HL-60 (cell line): ENCODE results near the gene CDC42BPG.
"Not testable (repeated sequence)": the region's sequence is repeated elsewhere in the genome, so short reads cannot be mapped to it uniquely, and the experiment has no call there.

Experiments used
- DNase-seq, 2 experiments: peaks; one replicate each; pipeline ENCODE4 v3.0.0-alpha.2; 2010 to 2020; ENCODE audit warnings: low read depth in 1 of 2, low spot score in 1 of 2
- H3K27ac ChIP-seq: fragments of 250-450 bp; sonication (Bioruptor Pico); replicated peaks from 2 replicates; pipeline ENCODE4 v1.5.1; 2020; ENCODE audit warnings: mild to moderate bottlenecking, moderate library complexity
- H3K27me3 ChIP-seq: fragments of 250-450 bp; sonication (Bioruptor Pico); 2 replicates; pipeline ENCODE4 v1.5.1; 2021; ENCODE audit warnings: mild to moderate bottlenecking, moderate library complexity; ENCODE audit not compliant: insufficient read depth, poor library complexity, severe bottlenecking
- H3K4me3 ChIP-seq: replicated peaks from 2 replicates; pipeline ENCODE4 v1.5.1; 2011; ENCODE audit warnings: mild to moderate bottlenecking, control low read depth, low read length; ENCODE audit not compliant: insufficient read depth
- GABPA ChIP-seq: IDR thresholded peaks from 2 replicates; pipeline ENCODE4 v1.6.1; 2012; ENCODE audit warnings: low read depth
- POLR2AphosphoS5 ChIP-seq: IDR thresholded peaks from 2 replicates; pipeline ENCODE4 v1.6.1; 2012; ENCODE audit warnings: low read depth
- REST ChIP-seq: IDR thresholded peaks from 2 replicates; pipeline ENCODE4 v1.6.1; 2012; ENCODE audit warnings: low read depth; ENCODE audit not compliant: insufficient replicate concordance
- SPI1 ChIP-seq: IDR thresholded peaks from 2 replicates; pipeline ENCODE4 v1.6.1; 2012; ENCODE audit warnings: low read depth, mild to moderate bottlenecking, borderline replicate concordance
- TF ChIP-seq, protein P1 (sequence below): IDR thresholded peaks from one replicate; pipeline ENCODE4 v1.5.1; 2011; ENCODE audit warnings: low read length, control low read depth, inconsistent platforms; ENCODE audit not compliant: insufficient read depth

CDC42BPG gene

GRCh38 chr11:64848214-64848825 is 3.9 kb upstream of the CDC42BPG start:
- Histone ChIP-seq H3K27ac (peak overlapping the region; percentile 0; the same call in 1 of the 2 replicates), H3K4me3 (no peak overlapping the region), H3K27me3 (no peaks in the 10 kb centered on the region)
- DNase-seq = no peak
- no peak for TF ChIP-seq REST
- no peak for TF ChIP-seq POLR2AphosphoS5
- no peak for TF ChIP-seq GABPA
- TF ChIP-seq, protein P1, sequence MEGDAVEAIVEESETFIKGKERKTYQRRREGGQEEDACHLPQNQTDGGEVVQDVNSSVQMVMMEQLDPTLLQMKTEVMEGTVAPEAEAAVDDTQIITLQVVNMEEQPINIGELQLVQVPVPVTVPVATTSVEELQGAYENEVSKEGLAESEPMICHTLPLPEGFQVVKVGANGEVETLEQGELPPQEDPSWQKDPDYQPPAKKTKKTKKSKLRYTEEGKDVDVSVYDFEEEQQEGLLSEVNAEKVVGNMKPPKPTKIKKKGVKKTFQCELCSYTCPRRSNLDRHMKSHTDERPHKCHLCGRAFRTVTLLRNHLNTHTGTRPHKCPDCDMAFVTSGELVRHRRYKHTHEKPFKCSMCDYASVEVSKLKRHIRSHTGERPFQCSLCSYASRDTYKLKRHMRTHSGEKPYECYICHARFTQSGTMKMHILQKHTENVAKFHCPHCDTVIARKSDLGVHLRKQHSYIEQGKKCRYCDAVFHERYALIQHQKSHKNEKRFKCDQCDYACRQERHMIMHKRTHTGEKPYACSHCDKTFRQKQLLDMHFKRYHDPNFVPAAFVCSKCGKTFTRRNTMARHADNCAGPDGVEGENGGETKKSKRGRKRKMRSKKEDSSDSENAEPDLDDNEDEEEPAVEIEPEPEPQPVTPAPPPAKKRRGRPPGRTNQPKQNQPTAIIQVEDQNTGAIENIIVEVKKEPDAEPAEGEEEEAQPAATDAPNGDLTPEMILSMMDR = no peak
- no peak for TF ChIP-seq SPI1

DNA sequence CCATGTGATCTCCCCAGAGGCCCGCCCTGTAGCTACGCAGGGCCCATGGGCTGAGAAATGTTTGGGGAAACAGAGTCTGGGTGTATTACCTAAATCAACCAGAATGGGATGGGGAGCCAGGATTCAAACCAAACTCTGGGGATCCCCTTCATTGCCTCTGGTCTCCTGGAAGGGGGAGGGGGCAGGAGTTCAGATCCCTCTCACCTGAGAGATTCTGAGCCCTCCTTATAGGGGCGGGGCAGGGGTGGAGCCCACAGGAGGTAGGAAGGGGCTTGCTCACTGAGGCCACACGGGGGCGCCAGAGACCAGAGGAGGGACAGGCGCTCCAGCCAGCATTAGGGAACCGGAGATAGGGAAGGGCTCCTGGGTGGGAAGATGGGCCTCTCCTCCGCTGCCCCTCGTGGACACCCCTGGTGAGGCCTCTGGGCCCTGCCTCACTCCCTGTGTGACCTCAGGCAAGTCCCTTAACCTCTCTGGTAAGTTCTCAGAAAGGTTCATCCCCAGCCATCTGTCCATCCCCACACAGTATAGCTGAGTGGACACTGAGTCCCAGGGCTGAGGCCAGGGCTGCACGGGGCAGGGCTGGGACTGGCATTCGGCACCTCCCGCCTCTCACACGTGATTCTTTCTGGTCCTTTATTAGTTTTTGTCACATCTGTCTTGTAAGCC is 2.7 kb upstream of the CDC42BPG start:
- TF ChIP-seq REST (no peak), POLR2AphosphoS5 (no peak), SPI1 (no peak), GABPA (no peak)
- TF ChIP-seq, protein P1 = peak; percentile 92
- Histone ChIP-seq H3K27me3 (no peaks in the 10 kb centered on the region), H3K27ac (no peak overlapping the region), H3K4me3 (no peak overlapping the region)
- DNase-seq = peak; percentile 91 to 92

DNA sequence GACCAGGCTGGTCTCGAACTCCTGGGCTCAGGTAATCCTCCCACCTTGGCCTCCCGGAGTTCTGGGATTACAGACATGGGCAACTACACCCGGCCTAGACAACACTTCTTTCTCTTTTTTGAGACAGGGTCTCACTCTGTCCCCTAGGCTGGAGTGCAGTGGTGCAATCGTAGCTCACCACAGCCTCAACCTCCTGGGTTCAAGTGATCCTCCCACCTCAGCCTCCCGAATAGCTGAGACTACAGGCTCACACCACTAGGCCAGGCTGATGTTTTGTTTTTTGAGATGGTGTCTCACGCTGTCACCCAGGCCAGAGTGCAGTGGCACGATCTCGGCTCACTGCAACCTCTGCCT is 1.3 kb upstream of the CDC42BPG start:
- not testable (repeated sequence) for H3K4me3 ChIP-seq, DNase-seq, H3K27me3 ChIP-seq, H3K27ac ChIP-seq

DNA sequence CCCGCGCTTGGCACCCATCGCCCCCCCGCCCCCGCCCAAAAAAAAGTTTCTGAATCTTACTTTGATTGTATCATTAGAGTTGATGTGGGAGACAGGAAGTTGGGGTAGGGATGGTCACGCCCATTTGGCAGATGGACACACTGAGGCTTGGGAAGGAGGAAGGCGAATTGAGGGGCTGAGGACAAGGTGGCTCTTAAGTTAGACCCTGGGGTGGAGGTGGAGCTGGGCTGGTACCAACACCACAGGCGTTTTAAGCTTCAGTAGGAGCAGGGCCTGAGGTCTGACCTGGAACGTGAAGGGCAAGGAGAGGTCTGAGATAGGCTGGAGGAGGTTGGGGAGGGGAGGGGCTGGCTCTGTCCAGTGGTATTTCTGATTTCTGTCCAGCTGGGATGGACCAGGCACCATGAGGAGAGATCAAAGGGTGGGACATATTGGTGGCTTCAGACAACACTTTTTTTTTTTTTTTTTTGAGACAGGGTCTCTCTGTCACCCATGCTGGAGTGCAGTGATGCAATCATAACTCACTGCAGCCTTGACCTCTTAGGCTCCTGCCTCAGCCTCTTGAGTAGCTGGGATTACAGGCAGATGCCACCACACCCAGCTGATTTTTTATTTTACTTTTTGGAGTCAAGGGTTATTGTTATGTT is 799 bp upstream of the CDC42BPG start:
- Histone ChIP-seq H3K4me3 (peak overlapping the region; percentile 48), H3K27me3 (no peaks in the 10 kb centered on the region), H3K27ac (no peak overlapping the region)
- DNase-seq = no peak
- TF ChIP-seq GABPA (no peak), SPI1 (no peak), REST (no peak), POLR2AphosphoS5 (no peak)
- TF ChIP-seq, protein P1 = no peak
